ENCODE measurements around the gene VAC14. TPM values are rescaled to one million over a fixed set of nuclear protein-coding genes. Genes with fewer than 3 reads are reported as not detected.

The VAC14 gene
- total and polyA plus RNA-seq, 2 of the 8 experiments (the other 6 are each of a cell fraction or from before 2014, with no cell fraction given): 56.0 to 108 TPM

- no peaks in the 10 kb centered on the region for H3K79me1 ChIP-seq (ENCODE audit: low read depth, low read length)
- no peak overlapping the region for H3K14ac ChIP-seq (ENCODE audit: insufficient read length)
- peaks cover 0 to 2% (median 0%) of the 10 kb centered on the region in 4 experiments; a peak in 2 of 7 replicates for H3K4me1 ChIP-seq (replicated peaks in 1 of 4; ENCODE audit: control insufficient read depth in 3 of 4, insufficient read depth in 4 of 4, low read length in 3 of 4)
- no peak overlapping the region for H3K4me3 ChIP-seq (ENCODE audit: extremely low read depth in 1 of 4, insufficient read depth in 2 of 4, low read depth in 3 of 4, low read length in 4 of 4)
- no peak for FAIRE-seq
- no peak overlapping the region for H3K56ac ChIP-seq (replicated peaks; ENCODE audit: insufficient read length, low read depth, low read length)
- no peaks in the 10 kb centered on the region for H3K27me3 ChIP-seq (replicated peaks in 1 of 4; ENCODE audit: control insufficient read depth in 3 of 4, extremely low read depth in 1 of 4, insufficient read depth in 3 of 4, low read length in 3 of 4)
- POLR2A ChIA-PET (ENCODE audit: partially characterized antibody): no interaction called here
- H2BK20ac ChIP-seq (ENCODE audit: low read length): no peak overlapping the region
- no peak overlapping the region for H2BK120ac ChIP-seq (replicated peaks; ENCODE audit: low read depth, low read length)
- peaks cover 0 to 6% (median 4%) of the 10 kb centered on the region in 4 experiments; a peak in 2 of 8 replicates for H3K36me3 ChIP-seq (ENCODE audit: control insufficient read depth in 2 of 4, insufficient read depth in 4 of 4, low read length in 3 of 4)
- no peak overlapping the region for H2BK15ac ChIP-seq (ENCODE audit: low read length)
- no peaks in the 10 kb centered on the region for H3K23me2 ChIP-seq (ENCODE audit: low read depth, low read length)
- H2AFZ ChIP-seq (ENCODE audit: low read length): no peak overlapping the region
- H3K9me3 ChIP-seq (ENCODE audit: insufficient read depth in 2 of 2, low read depth in 1 of 2, low read length in 1 of 2): no peaks in the 10 kb centered on the region
- no peak overlapping the region for H3K18ac ChIP-seq (ENCODE audit: extremely low read depth, low read length)
- H2AK5ac ChIP-seq (ENCODE audit: low read depth, low read length): no peak overlapping the region
- H3K4me2 ChIP-seq (ENCODE audit: insufficient read depth in 1 of 2, low read depth in 2 of 2, low read length in 2 of 2): no peak overlapping the region
- no peak overlapping the region for H4K8ac ChIP-seq (ENCODE audit: extremely low read depth, insufficient read depth, low read length)
- CTCF ChIA-PET (ENCODE audit: partially characterized antibody): no interaction called here
- H2BK12ac ChIP-seq (ENCODE audit: low read depth, low read length): no peak overlapping the region
- H3K9ac ChIP-seq (replicated peaks in 1 of 4; ENCODE audit: extremely low read depth in 1 of 4, low read depth in 3 of 4, low read length in 3 of 4): no peak overlapping the region
- H4K20me1 ChIP-seq (replicated peaks in 1 of 2; ENCODE audit: control insufficient read depth in 1 of 2, insufficient read depth in 2 of 2, low read length in 2 of 2): no peaks in the 10 kb centered on the region
- H4K91ac ChIP-seq (replicated peaks; ENCODE audit: insufficient read length, low read length): no peak overlapping the region
- no peak overlapping the region for H3K27ac ChIP-seq (ENCODE audit: low read depth, low read length)
- WGBS, 2 experiments (ENCODE audit: extremely low coverage in 1 of 2, insufficient coverage in 1 of 2, insufficient read length in 1 of 2, insufficient replicate concordance in 2 of 2, low coverage in 1 of 2, low lambda C conversion rate in 2 of 2, missing lambda C conversion rate in 1 of 2): 84% methylated on average over 2 of the region's 3 CpGs; no CpG with 5 or more reads in 1 of the 2 experiments
- H4K5ac ChIP-seq (ENCODE audit: insufficient read length, low read depth, low read length): no peak overlapping the region
- H3K23ac ChIP-seq (ENCODE audit: insufficient read length): no peak overlapping the region
- H3K4ac ChIP-seq (replicated peaks; ENCODE audit: insufficient read length, low read depth, low read length): no peak overlapping the region
- no peak for DNase-seq (ENCODE audit: low read depth in 1 of 2, low spot score in 2 of 2)
- no peaks in the 10 kb centered on the region for H3K79me2 ChIP-seq (ENCODE audit: control insufficient read depth in 1 of 2, insufficient read depth in 2 of 2, low read length in 2 of 2)
- no peak for TF ChIP-seq SP4 (IDR thresholded peaks at IDR 0.05; ENCODE audit: low read length)
- H2BK5ac ChIP-seq (ENCODE audit: low read depth, low read length): no peak overlapping the region
Measured at GRCh38 chr16:70730944-70731343, 70.0 kb downstream of the VAC14 start.
